Progenitor cell of endocrine pancreas (in vitro differentiated cells): ENCODE measurements around the gene CRYAA. TPM values are rescaled to one million over a fixed set of nuclear protein-coding genes. Genes with fewer than 3 reads are reported as not detected.
"Not testable (repeated sequence)": the region's sequence is repeated elsewhere in the genome, so short reads cannot be mapped to it uniquely, and the experiment has no call there.

Experiments
- DNase-seq: peaks from one replicate; pipeline ENCODE4 v3.0.0; 2021; ENCODE audit warnings: low spot score; ENCODE audit not compliant: unreplicated experiment
- H3K27ac Mint-ChIP-seq: 2 replicates; pipeline ENCODE4 v1.8.0; 2021; ENCODE audit warnings: mild to moderate bottlenecking, moderate library complexity, mixed read lengths
- H3K27me3 Mint-ChIP-seq: 2 replicates; pipeline ENCODE4 v1.8.0; 2021; ENCODE audit warnings: mixed read lengths
- H3K36me3 Mint-ChIP-seq: 2 replicates; pipeline ENCODE4 v1.8.0; 2022; ENCODE audit warnings: mixed read lengths; ENCODE audit not compliant: insufficient read depth
- H3K4me1 Mint-ChIP-seq: 2 replicates; pipeline ENCODE4 v1.8.0; 2021; ENCODE audit warnings: low read depth, mixed read lengths
- H3K4me3 Mint-ChIP-seq: 2 replicates; pipeline ENCODE4 v1.8.0; 2021; ENCODE audit warnings: low read depth, mild to moderate bottlenecking, moderate library complexity, mixed read lengths
- H3K9me3 Mint-ChIP-seq: 2 replicates; pipeline ENCODE4 v1.8.0; 2021; ENCODE audit warnings: low read depth, mixed read lengths
- long read RNA-seq: library from polyadenylated mRNA; unstranded; transcript quantifications from one replicate; pipeline ENCODE4 v2.0.0, GENCODE V29; 2020
- total RNA-seq: library from RNA; stranded (reverse); gene quantifications from 2 replicates; pipeline ENCODE4 v1.2.1, GENCODE V29; 2021
- TF ChIP-seq, protein P1 (sequence below): fragments of 200-600 bp; sonication (generic); IDR thresholded peaks from one replicate; pipeline ENCODE4 v1.5.0; 2021; ENCODE audit warnings: antibody characterized with exemption, mild to moderate bottlenecking; ENCODE audit not compliant: unreplicated experiment

Gene CRYAA, protein sequence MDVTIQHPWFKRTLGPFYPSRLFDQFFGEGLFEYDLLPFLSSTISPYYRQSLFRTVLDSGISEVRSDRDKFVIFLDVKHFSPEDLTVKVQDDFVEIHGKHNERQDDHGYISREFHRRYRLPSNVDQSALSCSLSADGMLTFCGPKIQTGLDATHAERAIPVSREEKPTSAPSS
- total RNA-seq = not detected in 2 replicates
- long read RNA-seq = 0 reads

DNA sequence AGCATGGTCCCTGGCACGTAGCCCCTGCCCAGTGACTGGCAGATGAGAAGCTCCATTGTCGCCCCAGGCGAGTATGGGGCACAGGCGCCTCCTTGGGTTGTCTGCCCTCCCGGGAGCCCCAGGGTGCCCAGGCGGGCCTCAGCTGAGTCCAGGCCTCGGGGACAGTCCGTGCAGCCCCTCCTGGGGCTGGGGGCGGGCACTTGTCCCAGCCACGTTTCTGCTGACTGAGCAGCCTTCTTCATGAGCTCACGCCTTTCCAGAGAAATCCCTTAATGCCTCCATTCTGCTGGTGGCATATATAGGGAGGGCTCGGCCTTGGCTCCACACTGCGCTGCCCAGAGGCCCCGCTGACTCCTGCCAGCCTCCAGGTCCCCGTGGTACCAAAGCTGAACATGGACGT lies at the start of gene CRYAA:
CRYAA (plus strand) TSS at position 301 of the 400 bp plus-strand sequence; CDS start at position 393, 92 bp downstream.
- not testable (repeated sequence) for H3K27ac Mint-ChIP-seq

DNA sequence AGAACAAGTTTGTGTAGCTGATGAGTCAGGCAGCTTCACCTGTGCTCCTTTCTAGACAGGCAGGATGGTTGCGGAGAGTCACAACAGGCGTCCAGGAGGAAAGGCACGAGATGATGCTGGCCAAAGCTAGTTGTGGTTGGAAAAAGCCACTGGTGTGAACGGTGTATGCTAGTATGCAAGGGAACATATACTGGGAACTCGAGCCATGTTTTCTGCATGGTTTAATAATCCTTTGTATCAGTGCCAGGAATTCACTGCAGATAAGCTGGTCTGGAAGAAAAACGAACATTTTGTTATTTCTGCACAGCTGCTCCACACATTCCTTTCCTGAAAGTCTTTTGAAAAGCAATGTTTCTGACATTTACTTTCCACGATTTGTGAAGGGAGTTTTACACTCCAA lies 38.7 kb upstream of the CRYAA start:
- not testable (repeated sequence) for H3K36me3 Mint-ChIP-seq, H3K27ac Mint-ChIP-seq, H3K4me3 Mint-ChIP-seq, H3K9me3 Mint-ChIP-seq, DNase-seq, H3K4me1 Mint-ChIP-seq, H3K27me3 Mint-ChIP-seq

More for the DNA sequence above, at the start of gene CRYAA:
- not testable (repeated sequence) for H3K9me3 Mint-ChIP-seq, H3K4me3 Mint-ChIP-seq, H3K36me3 Mint-ChIP-seq, H3K27me3 Mint-ChIP-seq, H3K4me1 Mint-ChIP-seq, DNase-seq

DNA sequence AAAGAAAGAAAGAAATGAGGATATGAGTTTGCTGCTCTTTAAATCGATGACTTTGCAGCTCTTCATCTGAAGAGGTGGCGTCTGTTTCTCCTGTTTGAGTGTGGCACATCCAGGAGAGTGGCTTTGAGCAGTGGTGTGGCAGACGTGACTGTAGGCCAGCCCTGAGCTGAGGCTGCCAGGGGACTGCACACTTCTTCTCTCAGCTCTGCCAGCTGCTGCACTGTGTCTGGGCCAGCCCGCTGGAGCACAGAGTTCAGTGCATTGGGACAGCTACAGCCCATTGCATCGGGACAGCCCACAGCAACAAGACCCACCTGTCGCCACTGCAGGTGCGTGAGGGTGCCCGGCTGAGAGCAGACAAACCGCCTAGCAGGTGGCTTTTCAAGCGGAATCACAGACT lies 34.3 kb upstream of the CRYAA start:
- H3K4me3 Mint-ChIP-seq, H3K36me3 Mint-ChIP-seq, H3K4me1 Mint-ChIP-seq, H3K9me3 Mint-ChIP-seq, H3K27ac Mint-ChIP-seq, DNase-seq, H3K27me3 Mint-ChIP-seq: not testable (repeated sequence)

DNA sequence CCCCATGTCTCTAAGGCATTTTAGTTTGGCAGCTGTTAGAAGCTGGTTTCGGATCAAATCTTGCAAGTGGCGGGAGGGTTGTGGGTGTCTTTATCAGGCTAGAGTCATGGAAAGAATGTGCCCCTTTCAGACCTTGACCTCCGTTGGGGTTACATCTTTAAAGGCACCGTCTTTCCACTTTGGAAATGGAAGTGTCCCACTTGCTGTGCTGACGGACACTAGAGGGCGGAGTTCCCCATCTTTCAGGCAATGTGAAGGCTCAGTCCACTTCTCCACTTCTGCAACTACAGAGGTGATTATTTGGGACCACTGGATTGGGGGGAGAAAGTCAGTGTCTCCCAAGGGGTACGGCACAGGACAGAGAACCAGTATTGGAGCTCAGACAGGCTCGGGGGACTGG lies 29.9 kb upstream of the CRYAA start:
- not testable (repeated sequence) for H3K27me3 Mint-ChIP-seq, H3K4me3 Mint-ChIP-seq, H3K4me1 Mint-ChIP-seq, H3K36me3 Mint-ChIP-seq, H3K9me3 Mint-ChIP-seq, H3K27ac Mint-ChIP-seq, DNase-seq
- TF ChIP-seq, protein P1, sequence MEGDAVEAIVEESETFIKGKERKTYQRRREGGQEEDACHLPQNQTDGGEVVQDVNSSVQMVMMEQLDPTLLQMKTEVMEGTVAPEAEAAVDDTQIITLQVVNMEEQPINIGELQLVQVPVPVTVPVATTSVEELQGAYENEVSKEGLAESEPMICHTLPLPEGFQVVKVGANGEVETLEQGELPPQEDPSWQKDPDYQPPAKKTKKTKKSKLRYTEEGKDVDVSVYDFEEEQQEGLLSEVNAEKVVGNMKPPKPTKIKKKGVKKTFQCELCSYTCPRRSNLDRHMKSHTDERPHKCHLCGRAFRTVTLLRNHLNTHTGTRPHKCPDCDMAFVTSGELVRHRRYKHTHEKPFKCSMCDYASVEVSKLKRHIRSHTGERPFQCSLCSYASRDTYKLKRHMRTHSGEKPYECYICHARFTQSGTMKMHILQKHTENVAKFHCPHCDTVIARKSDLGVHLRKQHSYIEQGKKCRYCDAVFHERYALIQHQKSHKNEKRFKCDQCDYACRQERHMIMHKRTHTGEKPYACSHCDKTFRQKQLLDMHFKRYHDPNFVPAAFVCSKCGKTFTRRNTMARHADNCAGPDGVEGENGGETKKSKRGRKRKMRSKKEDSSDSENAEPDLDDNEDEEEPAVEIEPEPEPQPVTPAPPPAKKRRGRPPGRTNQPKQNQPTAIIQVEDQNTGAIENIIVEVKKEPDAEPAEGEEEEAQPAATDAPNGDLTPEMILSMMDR = peak; percentile 29

DNA sequence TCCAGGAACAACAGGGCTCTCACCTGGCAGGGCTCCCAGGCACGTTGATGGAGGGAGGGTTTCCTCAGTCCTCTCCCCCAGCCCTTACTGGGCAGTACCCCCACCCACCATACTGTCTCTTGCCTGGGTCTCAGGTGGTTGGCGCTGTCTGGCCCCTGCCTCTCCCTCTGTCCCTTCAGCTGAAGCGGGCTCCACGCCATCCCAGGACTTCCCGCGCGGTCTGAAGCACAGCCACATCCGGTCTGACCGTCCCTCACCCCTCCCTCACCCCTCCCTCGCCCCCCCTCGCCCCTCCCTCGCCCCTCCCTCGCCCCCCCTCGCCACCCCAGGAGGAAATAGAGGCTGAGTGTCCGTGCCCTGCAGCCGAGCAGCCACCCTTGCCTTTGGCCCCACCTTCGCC lies 27.4 kb upstream of the CRYAA start:
- not testable (repeated sequence) for H3K27me3 Mint-ChIP-seq, H3K4me3 Mint-ChIP-seq, H3K36me3 Mint-ChIP-seq, H3K9me3 Mint-ChIP-seq, H3K4me1 Mint-ChIP-seq, DNase-seq, H3K27ac Mint-ChIP-seq

DNA sequence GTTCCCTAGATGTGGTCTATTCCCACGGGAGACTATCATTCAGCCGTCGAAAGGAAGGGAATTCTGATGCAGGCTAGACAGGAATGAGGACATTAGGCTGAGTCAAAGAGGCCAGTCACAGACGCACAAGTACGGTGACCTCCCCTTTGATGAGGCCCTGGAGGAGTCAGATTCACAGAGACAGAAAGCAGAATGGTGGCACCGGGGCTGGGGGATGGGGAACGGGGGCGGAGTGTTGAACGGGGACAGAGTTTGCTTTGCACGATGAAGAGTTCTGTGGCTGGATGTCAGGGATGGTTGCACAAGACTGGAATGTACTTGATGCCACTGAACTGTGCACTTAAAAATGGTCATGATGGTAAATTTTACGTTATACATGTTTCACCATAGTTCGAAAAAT lies 22.2 kb upstream of the CRYAA start:
- not testable (repeated sequence) for H3K36me3 Mint-ChIP-seq, H3K27ac Mint-ChIP-seq, H3K9me3 Mint-ChIP-seq, DNase-seq, H3K27me3 Mint-ChIP-seq, H3K4me1 Mint-ChIP-seq, H3K4me3 Mint-ChIP-seq

DNA sequence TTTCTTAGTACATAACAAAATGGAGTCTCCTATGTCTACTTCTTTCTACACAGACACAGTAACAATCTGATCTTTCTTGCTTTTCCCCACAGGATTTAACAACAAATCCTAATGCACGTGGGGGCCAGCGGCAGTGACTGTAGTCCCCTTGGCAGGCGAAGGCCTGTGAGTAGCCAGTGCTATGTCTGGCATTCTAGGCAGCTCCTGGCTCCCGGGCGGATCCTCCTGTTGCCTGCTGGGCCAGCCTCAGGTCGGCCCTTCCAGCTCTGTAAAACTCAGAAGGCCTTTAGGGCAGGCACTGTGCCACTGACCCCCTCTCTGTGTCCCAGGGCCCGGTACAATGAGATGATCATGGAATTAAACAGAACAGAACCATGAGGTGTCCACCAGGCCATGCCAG lies 20.8 kb upstream of the CRYAA start:
- H3K27ac Mint-ChIP-seq, DNase-seq, H3K4me1 Mint-ChIP-seq, H3K36me3 Mint-ChIP-seq, H3K27me3 Mint-ChIP-seq, H3K4me3 Mint-ChIP-seq, H3K9me3 Mint-ChIP-seq: not testable (repeated sequence)

DNA sequence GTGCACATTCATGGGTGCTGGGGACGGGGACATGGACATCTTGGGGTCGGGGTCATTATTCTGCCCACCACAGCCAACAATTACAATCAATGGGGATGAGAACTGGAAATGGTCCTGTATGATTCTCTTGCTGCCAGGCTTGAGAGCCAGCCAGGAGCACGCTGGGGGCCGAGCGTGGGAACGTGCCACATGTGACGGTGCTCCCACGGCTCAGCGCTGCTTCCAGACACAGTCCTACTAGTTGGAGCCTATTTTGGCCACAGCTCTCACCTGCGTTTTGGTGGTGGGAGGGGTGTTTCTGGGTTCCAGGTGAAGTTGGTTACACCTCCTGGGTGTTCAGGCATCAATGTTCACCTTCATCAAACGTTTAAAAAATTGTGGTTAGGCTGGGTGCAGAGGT lies 19.5 kb upstream of the CRYAA start:
- H3K36me3 Mint-ChIP-seq, H3K4me1 Mint-ChIP-seq, H3K27me3 Mint-ChIP-seq, H3K27ac Mint-ChIP-seq, DNase-seq, H3K9me3 Mint-ChIP-seq, H3K4me3 Mint-ChIP-seq: not testable (repeated sequence)

DNA sequence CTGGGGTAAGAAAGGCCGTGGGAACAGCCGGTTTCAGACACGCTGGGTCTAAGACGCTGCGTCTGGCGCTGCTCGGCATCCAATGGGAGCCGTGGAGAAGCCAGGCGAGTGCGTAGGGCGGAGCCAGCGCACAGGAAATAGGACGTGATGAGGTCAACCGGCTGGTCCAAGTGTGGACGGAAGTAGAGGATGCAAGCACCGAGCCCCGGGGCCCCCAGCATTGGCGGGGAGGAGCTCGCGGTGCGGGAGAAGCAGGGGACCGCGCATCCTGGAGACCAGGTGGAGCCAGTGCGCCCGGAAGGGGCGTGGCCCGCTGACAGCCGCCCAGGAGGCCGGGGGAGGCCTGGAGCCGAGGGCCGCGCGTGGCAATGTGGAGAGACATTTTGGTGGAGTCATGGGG lies 15.2 kb upstream of the CRYAA start:
- H3K36me3 Mint-ChIP-seq, DNase-seq, H3K27ac Mint-ChIP-seq, H3K4me3 Mint-ChIP-seq, H3K9me3 Mint-ChIP-seq, H3K4me1 Mint-ChIP-seq, H3K27me3 Mint-ChIP-seq: not testable (repeated sequence)

DNA sequence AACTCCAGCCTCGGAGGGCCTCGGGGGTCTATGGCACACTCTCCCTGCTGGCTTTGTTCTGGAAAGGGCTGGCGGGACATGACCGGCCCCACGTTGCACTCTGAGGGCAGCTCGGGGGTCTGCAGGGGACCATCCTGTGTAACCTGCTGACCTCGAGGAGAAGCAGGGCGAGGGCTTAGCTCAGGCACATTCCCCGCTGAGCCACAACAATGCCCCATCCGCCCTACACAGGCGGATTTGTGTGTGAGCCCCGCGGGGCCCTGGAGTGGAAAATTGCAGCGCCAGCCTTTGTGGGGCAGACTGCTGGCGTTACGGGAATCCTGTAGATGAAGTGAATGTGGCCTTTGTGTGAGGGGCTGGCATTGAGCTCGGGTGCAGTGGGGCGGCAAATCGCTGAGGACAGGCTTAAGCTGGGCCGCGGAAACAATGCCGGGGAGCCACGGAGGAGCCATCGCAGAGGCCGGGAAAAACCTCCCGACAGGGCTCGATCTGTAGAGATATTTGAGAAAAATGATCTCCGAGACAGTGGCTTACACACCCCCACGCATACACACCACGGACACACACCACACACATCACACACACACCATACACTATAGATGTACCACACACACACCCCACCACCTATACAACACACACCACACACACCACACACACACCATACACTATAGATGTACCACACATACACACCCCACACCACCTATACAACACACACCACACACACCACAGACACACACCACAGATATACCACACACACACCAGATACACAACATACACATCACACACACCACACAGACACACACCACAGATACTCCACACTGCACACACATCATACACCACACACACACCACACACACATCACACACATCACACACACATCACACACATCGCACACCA lies 9.3 kb upstream of the CRYAA start:
- DNase-seq, H3K27me3 Mint-ChIP-seq, H3K36me3 Mint-ChIP-seq, H3K4me1 Mint-ChIP-seq, H3K9me3 Mint-ChIP-seq, H3K4me3 Mint-ChIP-seq, H3K27ac Mint-ChIP-seq: not testable (repeated sequence)

DNA sequence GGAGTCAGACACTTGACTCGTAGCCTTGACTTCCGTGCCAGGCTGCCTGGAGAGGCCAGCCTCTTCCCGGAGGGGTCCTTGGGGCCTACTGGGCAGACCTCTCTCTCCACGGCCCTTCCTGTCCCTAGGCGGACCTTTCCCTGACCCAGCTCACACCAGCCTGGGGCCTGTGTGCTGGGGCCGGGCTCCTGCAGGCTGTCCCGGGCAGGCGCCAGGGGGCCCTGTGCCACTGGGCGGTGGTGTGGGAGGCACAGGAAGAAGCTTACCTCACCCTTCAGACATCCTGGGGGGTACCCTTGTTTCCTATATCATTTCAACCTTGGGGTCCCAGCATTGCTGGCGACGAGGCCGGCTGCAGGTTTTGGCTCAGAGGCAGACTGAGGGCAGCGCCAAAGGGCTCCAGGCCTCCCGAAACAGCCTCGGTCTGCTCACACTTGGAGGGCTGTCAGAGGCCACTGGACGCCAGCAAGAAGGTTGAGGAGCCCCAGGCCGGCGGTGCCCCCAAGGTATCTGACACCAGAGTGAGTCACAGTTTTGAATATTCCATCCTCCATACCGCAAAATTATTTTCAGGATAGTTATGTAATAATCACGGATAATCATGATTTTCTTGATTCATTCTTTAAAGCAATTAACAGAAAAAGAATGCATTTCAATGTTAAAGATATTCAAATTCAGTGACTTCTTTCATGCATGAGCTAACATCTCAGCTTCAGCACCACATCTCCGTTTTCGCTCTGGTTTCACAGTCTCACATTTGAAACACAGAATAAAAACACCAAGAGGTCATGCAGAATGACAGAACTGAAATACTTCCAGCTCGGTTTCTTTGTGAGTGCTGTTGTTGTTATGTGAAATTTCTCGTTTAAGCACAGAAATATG lies 6.7 kb upstream of the CRYAA start:
- not testable (repeated sequence) for H3K27ac Mint-ChIP-seq, H3K36me3 Mint-ChIP-seq, DNase-seq, H3K4me1 Mint-ChIP-seq, H3K4me3 Mint-ChIP-seq, H3K9me3 Mint-ChIP-seq, H3K27me3 Mint-ChIP-seq
